GM12875 (cell line): Measurements from ENCODE around the gene RADIL.
"Not testable (repeated sequence)": the region's sequence is repeated elsewhere in the genome, so short reads cannot be mapped to it uniquely, and the experiment has no call there.

ENCODE experiments used
- H3K4me3 ChIP-seq: one replicate; pipeline ENCODE4 v1.5.1; 2011; ENCODE audit warnings: low read depth, low read length, control low read depth
- CTCF ChIP-seq: IDR thresholded peaks from 2 replicates; pipeline ENCODE4 v1.5.1; 2011; ENCODE audit warnings: low read depth, mild to moderate bottlenecking, control low read depth, inconsistent platforms, low read length, moderate library complexity, borderline replicate concordance; ENCODE audit not compliant: insufficient read depth

RADIL gene

GRCh38 chr7:4911111-4911828, 27.8 kb upstream of the RADIL start:
- no peak overlapping the region for H3K4me3 ChIP-seq
- no peak for TF ChIP-seq CTCF

DNA sequence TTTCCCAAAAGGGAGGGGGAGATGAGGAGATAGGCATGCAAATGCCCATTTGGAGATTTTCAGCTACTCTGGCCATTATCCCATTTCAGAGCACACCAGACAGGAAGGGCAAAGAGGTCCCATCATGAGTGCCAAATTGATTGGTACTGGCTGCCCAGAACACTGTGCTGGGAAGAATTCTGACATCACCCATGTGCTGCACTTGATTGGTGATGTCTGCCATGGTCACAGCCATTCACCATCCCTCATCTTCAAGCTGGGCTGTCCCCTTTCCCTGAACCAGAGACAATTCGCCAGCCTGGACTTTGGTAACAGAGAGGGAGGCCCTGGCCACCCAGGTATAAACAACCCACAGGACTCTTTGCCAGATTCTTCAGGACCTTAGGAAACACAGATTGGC, 23.2 kb upstream of the RADIL start:
- TF ChIP-seq CTCF = no peak
- H3K4me3 ChIP-seq = no peak overlapping the region

DNA sequence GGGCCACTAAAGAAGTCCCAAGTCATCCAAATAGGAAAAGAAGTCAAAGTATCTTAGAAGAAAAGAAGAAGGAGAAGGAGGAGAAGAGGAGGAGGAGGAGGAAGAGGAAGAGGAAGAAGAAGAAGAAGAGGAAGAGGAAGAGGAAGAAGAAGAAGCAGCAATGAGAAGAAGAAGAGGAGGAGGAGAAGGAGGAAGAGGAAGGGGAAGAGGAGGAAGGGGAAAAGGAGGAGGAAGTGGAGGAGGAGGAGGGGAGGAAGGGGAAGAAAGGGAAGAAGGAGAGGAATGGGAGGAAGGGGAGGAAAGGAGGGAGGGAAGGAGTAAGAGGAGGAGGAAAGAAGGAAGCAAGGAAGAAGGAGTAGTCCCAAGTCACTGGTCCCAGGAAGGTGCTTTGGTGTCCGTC, 21.7 kb upstream of the RADIL start:
- no peak for TF ChIP-seq CTCF
- no peak overlapping the region for H3K4me3 ChIP-seq

DNA sequence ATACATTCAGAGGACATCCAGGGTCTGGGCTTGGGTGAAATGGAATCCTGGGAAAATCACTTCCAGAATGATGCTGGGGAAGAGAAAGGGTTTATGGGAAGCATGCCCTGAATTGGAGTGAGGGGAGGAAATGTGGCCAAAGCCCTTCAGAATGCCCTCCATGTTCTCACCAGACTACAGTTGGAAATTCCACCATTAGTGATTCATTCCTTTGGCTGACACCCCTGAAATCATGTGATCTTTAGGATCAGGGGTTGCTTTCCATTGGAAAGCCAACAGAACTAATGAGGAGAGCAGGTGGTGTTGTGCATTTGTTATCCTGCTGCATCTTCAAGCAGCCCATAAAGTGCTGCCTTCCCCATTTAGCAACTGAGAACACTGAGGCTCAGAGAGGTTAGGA, 20.8 kb upstream of the RADIL start:
- H3K4me3 ChIP-seq = no peak overlapping the region
- no peak for TF ChIP-seq CTCF

- no peak for TF ChIP-seq CTCF
Measured at GRCh38 chr7:4895766-4896165, 12.2 kb upstream of the RADIL start.

GRCh38 chr7:4894482-4894881, 11.0 kb upstream of the RADIL start:
- no peak overlapping the region for H3K4me3 ChIP-seq
- TF ChIP-seq CTCF = no peak

More at GRCh38 chr7:4895766-4896165, 12.2 kb upstream of the RADIL start:
- H3K4me3 ChIP-seq = no peak overlapping the region

- no peak overlapping the region for H3K4me3 ChIP-seq
- no peak for TF ChIP-seq CTCF
Measured at GRCh38 chr7:4893929-4894475, 10.5 kb upstream of the RADIL start.

- H3K4me3 ChIP-seq = not testable (repeated sequence)
Measured at GRCh38 chr7:4893188-4893587, 9.7 kb upstream of the RADIL start.

- not testable (repeated sequence) for H3K4me3 ChIP-seq
Measured at GRCh38 chr7:4891522-4891921, 8.0 kb upstream of the RADIL start.
